GM12891 (cell line): ENCODE measurements around the gene COA7.

Experiments
- DNase-seq: peaks from one replicate; pipeline ENCODE4 v3.0.0; 2011; ENCODE audit warnings: low spot score; ENCODE audit not compliant: insufficient read length
- FAIRE-seq: peaks from 2 replicates; lab custom pipeline; 2011; peaks lifted over from hg19 to GRCh38; lab: Jason Lieb, UNC
- PAX5 ChIP-seq: IDR thresholded peaks from 2 replicates; pipeline ENCODE4 v1.6.1; 2011; ENCODE audit warnings: low read length, moderate library complexity, mild to moderate bottlenecking; ENCODE audit not compliant: insufficient read depth, severe bottlenecking
- POLR2A ChIP-seq: IDR thresholded peaks from 2 replicates; pipeline ENCODE4 v1.6.1; 2011; ENCODE audit warnings: low read depth, low read length, control low read depth
- POLR2AphosphoS5 ChIP-seq: IDR thresholded peaks from 2 replicates; pipeline ENCODE4 v1.6.1; 2011; ENCODE audit warnings: low read depth, low read length, control low read depth
- POU2F2 ChIP-seq: IDR thresholded peaks from 2 replicates; pipeline ENCODE4 v1.6.1; 2011; ENCODE audit warnings: low read depth, mild to moderate bottlenecking, control low read depth, low read length, moderate library complexity
- SPI1 ChIP-seq: IDR thresholded peaks from 2 replicates; pipeline ENCODE4 v1.6.1; 2011; ENCODE audit warnings: low read depth, low read length, control low read depth
- TAF1 ChIP-seq: IDR thresholded peaks from 2 replicates; pipeline ENCODE4 v1.6.1; 2011; ENCODE audit warnings: low read depth, low read length, control low read depth

Gene COA7

GRCh38 chr1:52683367-52683940 is 14.7 kb downstream of the COA7 start:
- TF ChIP-seq POLR2AphosphoS5 (no peak), POU2F2 (no peak), TAF1 (no peak), PAX5 (no peak), SPI1 (no peak), POLR2A (no peak)
- no peak for DNase-seq
- FAIRE-seq = no peak

GRCh38 chr1:52681136-52681535 is 17.0 kb downstream of the COA7 start:
- TF ChIP-seq SPI1 = no peak
- no peak for DNase-seq
- no peak for FAIRE-seq

GRCh38 chr1:52680353-52680752 is 17.8 kb downstream of the COA7 start:
- TF ChIP-seq SPI1 (no peak), POU2F2 (no peak), PAX5 (no peak), POLR2AphosphoS5 (no peak), POLR2A (no peak), TAF1 (no peak)
- DNase-seq = no peak
- no peak for FAIRE-seq

DNA sequence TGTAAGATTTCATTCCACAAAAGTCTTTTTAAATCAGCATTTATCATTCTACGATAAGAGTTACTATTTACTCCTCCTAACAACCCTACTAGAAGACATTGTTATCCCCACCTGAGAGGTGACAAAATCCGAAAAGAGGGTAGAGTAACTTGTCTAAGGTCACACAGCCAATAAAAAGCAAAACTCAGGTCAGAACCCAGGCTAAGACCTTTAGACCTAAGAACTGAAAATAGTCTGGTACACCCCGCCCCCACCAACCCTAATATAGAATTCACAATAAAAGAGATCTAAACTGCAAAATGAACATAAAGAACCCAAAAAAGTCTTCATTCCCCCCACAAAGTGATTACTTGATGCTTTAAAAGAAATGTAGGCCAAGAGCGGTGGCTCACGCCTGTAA is 18.6 kb downstream of the COA7 start:
- TF ChIP-seq POU2F2 = no peak
- TF ChIP-seq POLR2A = no peak
- DNase-seq (no peak), FAIRE-seq (no peak)

GRCh38 chr1:52679048-52679447 is 19.1 kb downstream of the COA7 start:
- DNase-seq = no peak
- no peak for FAIRE-seq
- no peak for TF ChIP-seq PAX5
- TF ChIP-seq POLR2AphosphoS5 = no peak
- TF ChIP-seq SPI1 = no peak
- no peak for TF ChIP-seq POLR2A
- TF ChIP-seq TAF1 = no peak
- no peak for TF ChIP-seq POU2F2

DNA sequence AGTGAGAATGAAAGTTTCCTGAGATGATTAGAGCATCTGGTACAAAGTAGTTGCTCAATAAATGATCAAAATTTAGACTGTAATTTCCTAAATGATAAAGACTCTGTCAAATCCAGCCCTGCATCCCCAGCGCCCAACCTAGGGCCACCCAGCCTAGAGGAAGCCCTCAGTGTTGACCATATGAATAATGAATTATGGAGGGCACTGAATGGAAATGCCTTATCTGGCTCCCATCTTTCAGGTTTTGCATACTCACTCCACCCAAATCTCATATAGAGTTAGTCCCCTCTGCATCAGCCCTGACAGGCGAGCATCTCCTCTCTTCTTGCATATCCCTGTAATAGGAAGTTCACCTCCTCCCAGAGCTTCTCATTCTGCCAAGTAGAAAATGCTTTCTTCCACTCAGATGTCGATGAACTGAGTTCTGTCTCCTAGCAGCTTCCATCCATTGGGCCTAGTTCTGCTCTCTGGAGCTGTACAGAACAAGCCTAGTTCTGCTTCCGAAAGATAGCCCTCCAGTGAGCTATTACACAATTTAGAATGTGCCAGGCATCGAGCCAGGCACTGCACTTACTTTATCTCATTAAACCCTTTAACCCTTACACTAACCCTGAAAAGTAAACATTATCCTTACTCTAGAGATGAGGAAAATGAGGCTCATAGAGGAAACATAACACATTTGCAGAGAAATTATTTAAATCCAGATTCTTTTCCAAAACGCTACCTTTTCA is 20.9 kb downstream of the COA7 start:
- FAIRE-seq (no peak), DNase-seq (no peak)
- TF ChIP-seq POLR2A (no peak), TAF1 (no peak), POU2F2 (no peak), SPI1 (no peak), PAX5 (no peak), POLR2AphosphoS5 (no peak)

DNA sequence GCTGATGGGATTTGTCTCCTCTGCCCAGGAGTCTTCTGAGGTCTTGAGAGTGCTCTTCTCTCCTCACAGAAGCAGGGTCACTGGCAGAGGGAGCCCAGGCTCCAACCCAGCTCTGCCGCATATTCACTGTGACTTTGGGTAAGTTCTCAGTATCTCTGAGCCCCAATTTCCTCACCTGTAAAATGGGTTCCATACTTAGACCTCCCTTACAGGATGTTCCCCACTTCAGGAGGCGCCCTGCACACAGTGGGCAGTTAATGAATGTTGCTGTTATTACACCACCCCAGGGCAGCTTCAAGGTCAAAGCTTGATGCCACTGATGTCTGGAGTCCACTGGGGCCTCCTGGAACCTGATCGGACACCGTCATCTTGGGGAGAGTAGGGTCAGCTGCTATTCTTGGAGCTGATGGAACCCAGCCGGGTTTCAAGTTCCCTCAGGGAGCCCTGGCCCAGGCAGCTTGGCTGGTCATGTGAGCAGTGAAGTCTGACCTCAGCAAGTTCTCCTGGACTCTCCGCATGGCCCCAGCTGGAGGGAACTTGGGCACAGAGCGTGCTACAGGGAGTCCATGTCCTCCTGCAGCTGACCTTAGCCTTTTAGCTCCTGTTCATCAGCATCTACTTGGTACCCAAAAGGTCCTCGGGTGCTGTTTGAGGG is 21.8 kb downstream of the COA7 start:
- TF ChIP-seq SPI1 (no peak), PAX5 (no peak), POLR2A (no peak), TAF1 (no peak), POU2F2 (no peak), POLR2AphosphoS5 (no peak)
- FAIRE-seq (no peak), DNase-seq (no peak)

DNA sequence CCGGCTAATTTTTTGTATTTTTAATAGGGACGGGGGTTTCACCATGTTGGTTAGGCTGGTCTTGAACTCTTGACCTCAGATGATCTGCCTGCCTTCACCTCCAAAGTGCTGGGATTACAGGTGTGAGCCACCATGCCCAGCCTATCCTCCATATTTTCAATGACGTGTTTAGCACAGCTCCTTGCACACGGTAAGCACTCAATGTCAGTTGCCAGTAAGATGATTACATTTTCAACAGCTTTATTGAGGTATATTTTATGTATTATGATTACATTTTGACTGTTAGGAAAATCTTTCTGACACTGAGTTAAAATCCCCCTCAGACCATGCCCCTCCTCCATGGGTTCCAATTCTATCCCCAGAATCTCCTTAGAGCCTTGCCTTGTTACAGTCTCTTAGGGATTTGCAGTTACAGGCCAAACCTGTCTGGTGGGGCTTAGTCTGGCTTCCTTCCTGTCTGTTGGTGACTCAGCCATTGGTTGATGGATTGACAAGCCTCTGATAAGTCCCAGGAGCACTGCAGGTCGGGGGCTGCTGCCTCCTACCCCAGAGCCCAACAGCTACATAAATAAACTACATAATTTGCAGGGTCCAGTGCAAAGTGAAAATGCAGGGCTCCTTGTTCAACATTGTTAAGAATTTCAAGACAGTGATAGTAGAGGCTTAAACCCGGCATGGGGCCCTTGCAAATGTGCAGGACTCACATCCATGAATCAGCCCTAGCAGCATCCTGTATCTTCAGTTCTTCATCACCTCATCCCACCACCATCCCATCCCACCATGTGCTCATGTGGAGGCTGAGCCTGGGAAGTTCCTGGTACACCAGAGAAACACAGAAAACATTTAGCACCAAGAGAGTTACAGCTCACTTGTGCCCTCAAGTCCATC is 23.4 kb downstream of the COA7 start:
- FAIRE-seq (no peak), DNase-seq (no peak)
- TF ChIP-seq POLR2A (no peak), PAX5 (no peak), POU2F2 (no peak), SPI1 (no peak), POLR2AphosphoS5 (no peak), TAF1 (no peak)

DNA sequence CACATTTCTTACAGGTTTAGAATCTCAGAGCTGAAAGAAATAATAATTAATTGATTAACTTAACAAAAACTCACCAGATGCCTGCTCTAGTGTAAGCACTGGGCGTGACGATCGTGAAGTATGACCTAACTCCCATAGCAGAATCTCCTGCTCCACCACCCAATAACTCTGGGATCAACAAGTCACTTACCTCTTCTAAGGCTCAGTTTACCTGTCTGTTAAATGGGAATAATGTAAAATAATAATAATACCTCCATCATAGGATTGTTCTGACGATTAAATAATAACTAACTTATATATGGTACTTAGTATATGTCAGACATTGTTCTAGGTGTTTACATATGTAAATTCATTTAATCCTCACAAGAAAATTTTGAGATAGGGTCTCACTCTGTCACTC is 24.6 kb downstream of the COA7 start:
- FAIRE-seq (no peak), DNase-seq (no peak)
- no peak for TF ChIP-seq POLR2A
- TF ChIP-seq POU2F2 = no peak
- TF ChIP-seq PAX5 = no peak
- no peak for TF ChIP-seq SPI1
- no peak for TF ChIP-seq POLR2AphosphoS5
- no peak for TF ChIP-seq TAF1
